IPS-18c (cell line): ENCODE measurements around the gene CHD1L.
"Not testable (repeated sequence)": the region's sequence is repeated elsewhere in the genome, so short reads cannot be mapped to it uniquely, and the experiment has no call there.

Experiments
- H3K4me3 ChIP-seq: 2 replicates; pipeline ENCODE4 v1.7.0; 2013; ENCODE audit warnings: low read depth, mild to moderate bottlenecking, low read length, moderate library complexity; ENCODE audit not compliant: insufficient read depth
- H3K9me3 ChIP-seq: one replicate; pipeline ENCODE4 v1.6.1; 2013; ENCODE audit warnings: mild to moderate bottlenecking, low read length, moderate library complexity; ENCODE audit not compliant: control insufficient read depth, insufficient read depth

The CHD1L gene

GRCh38 chr1:147242449-147243227, at the start of gene CHD1L:
CHD1L (plus strand) TSS chr1:147242684; CDS start chr1:147242704, 20 bp downstream.
- no peaks in the 10 kb centered on the region for H3K9me3 ChIP-seq
- H3K4me3 ChIP-seq = peak within 1 kb of the TSS; percentile 96

GRCh38 chr1:147197324-147197723, 45.2 kb upstream of the CHD1L start:
- not testable (repeated sequence) for H3K9me3 ChIP-seq

GRCh38 chr1:147201276-147201675, 41.2 kb upstream of the CHD1L start:
- no peaks in the 10 kb centered on the region for H3K9me3 ChIP-seq
- H3K4me3 ChIP-seq = no peak overlapping the region

More at GRCh38 chr1:147197324-147197723, 45.2 kb upstream of the CHD1L start:
- H3K4me3 ChIP-seq = not testable (repeated sequence)

GRCh38 chr1:147201786-147202185, 40.7 kb upstream of the CHD1L start:
- Histone ChIP-seq H3K9me3 (no peaks in the 10 kb centered on the region), H3K4me3 (no peak overlapping the region)

GRCh38 chr1:147202576-147202975, 39.9 kb upstream of the CHD1L start:
- Histone ChIP-seq H3K4me3 (no peak overlapping the region), H3K9me3 (no peaks in the 10 kb centered on the region)

GRCh38 chr1:147204080-147204479, 38.4 kb upstream of the CHD1L start:
- no peaks in the 10 kb centered on the region for H3K9me3 ChIP-seq
- no peak overlapping the region for H3K4me3 ChIP-seq

GRCh38 chr1:147207192-147207591, 35.3 kb upstream of the CHD1L start:
- Histone ChIP-seq H3K9me3 (no peaks in the 10 kb centered on the region), H3K4me3 (no peak overlapping the region)

GRCh38 chr1:147208619-147209018, 33.9 kb upstream of the CHD1L start:
- no peak overlapping the region for H3K4me3 ChIP-seq
- H3K9me3 ChIP-seq = no peaks in the 10 kb centered on the region

- H3K9me3 ChIP-seq = no peaks in the 10 kb centered on the region
- no peak overlapping the region for H3K4me3 ChIP-seq
Measured at GRCh38 chr1:147209825-147210821, 32.4 kb upstream of the CHD1L start.

GRCh38 chr1:147210987-147211386, 31.5 kb upstream of the CHD1L start:
- Histone ChIP-seq H3K4me3 (no peak overlapping the region), H3K9me3 (no peaks in the 10 kb centered on the region)

- no peaks in the 10 kb centered on the region for H3K9me3 ChIP-seq
Measured at GRCh38 chr1:147211577-147211976, 30.9 kb upstream of the CHD1L start.

GRCh38 chr1:147213271-147213670, 29.2 kb upstream of the CHD1L start:
- no peaks in the 10 kb centered on the region for H3K9me3 ChIP-seq
- H3K4me3 ChIP-seq = no peak overlapping the region

More at GRCh38 chr1:147211577-147211976, 30.9 kb upstream of the CHD1L start:
- no peak overlapping the region for H3K4me3 ChIP-seq

- Histone ChIP-seq H3K9me3 (no peaks in the 10 kb centered on the region), H3K4me3 (no peak overlapping the region)
Measured at GRCh38 chr1:147214325-147214724, 28.2 kb upstream of the CHD1L start.

- no peak overlapping the region for H3K4me3 ChIP-seq
- no peaks in the 10 kb centered on the region for H3K9me3 ChIP-seq
Measured at GRCh38 chr1:147214842-147215539, 27.5 kb upstream of the CHD1L start.

GRCh38 chr1:147215540-147215916, 27.0 kb upstream of the CHD1L start:
- Histone ChIP-seq H3K4me3 (no peak overlapping the region), H3K9me3 (no peaks in the 10 kb centered on the region)

GRCh38 chr1:147216124-147216523, 26.4 kb upstream of the CHD1L start:
- no peak overlapping the region for H3K4me3 ChIP-seq

GRCh38 chr1:147217141-147217540, 25.3 kb upstream of the CHD1L start:
- no peaks in the 10 kb centered on the region for H3K9me3 ChIP-seq
- no peak overlapping the region for H3K4me3 ChIP-seq

More at GRCh38 chr1:147216124-147216523, 26.4 kb upstream of the CHD1L start:
- no peaks in the 10 kb centered on the region for H3K9me3 ChIP-seq
